K562 treated with DMSO at 1 percent for 12 hours (cell line): ENCODE measurements around the gene RAB39A. TPM values are rescaled to one million over a fixed set of nuclear protein-coding genes. Genes with fewer than 3 reads are reported as not detected.

Experiments
- total RNA-seq: library from RNA; unstranded; fragments of 300-600 nt; gene quantifications from 2 replicates; pipeline ENCODE4 v1.2.3, GENCODE V29; 2022; ENCODE audit not compliant: insufficient read depth

Gene RAB39A
- not detected in 2 replicates for total RNA-seq

DNA sequence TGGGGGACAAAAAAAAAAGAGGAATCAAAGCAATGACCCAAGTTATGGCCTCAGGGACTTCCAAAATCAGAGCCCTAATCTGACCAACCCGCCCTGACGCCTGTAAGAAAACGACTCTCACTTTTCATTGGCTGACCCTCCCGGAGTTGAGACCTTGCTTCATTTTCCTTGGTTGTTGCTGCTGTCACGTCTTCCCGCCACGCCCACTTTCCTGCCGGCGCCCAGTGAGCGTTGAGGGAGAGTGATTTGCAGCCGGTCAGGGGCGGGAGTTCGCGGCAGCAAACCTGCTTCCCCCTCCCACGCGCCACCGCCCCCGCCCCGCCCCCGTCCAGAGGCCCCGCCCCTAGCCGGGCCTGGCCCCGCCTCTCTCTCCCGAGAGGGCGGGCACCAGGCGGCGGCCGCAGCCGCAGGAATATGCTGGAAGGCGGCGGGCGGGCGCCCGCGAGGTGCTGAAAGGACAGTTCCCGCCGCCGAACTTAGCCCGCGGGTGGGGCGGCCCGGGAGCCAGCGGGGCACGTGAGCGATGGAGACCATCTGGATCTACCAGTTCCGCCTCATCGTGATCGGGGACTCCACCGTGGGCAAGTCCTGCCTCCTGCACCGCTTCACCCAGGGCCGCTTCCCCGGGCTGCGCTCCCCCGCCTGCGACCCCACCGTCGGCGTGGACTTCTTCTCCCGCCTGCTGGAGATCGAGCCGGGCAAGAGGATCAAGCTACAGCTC is at the start of gene RAB39A:
TSS of gene RAB39A (plus strand) at position 403 of the 721 bp plus-strand sequence. CDS start at position 524, 121 bp downstream.

DNA sequence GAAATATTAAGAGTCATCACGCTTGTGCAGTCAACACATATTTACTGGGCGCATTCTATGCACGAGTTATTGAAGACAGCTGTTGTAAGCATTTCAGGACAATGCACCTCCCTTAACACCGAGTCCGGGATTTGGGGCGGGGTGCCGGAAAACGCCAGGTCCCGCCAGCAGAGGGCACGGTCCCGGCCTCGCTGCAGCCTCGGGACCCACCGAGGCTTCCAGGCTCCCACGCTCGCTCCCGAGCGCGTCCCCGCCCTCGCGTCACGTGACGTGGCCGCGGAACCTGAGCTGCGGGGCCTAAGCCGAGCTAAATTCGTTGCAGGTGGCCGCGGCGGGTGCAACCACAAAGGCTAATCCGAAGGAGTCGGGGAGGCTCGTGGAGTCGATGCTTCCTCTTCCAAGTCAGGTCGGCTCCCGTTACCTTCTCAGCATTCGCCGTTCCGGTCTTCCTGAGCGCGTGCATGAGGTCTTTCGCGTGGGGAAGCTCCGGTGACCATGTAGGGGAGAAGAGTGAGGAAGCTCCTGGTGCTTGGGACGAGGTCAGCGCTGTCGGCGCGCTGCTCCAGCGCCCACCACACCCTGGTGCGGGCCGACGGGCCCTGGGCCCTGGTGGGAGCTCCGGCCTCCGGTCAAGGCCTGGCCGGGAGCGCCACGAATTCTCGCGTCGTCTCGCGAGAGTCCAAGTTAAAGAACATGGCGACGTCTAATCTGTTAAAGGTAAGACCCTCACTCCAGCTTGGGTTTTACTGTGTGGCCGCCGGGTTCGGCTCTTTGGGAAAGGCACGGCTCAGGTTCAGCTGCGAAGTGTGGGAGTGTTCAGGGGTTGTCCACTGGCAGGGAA is 80.6 kb downstream of the RAB39A start, which contains the start of gene CUL5:
TSS of gene CUL5 (plus strand) at position 243 of the 841 bp plus-strand sequence. CDS start at position 694, 451 bp downstream.

Other genes starting within 250 kb of the RAB39A start
- not detected in 2 replicates for gene SLN, start 216.4 kb upstream of the RAB39A start, total RNA-seq
- gene SLC35F2, start 69.7 kb upstream of the RAB39A start, total RNA-seq: 7.5 and 24.8 TPM in 2 replicates
- gene CUL5, start 80.5 kb downstream of the RAB39A start, total RNA-seq: 5.0 and 28.3 TPM in 2 replicates
- gene ACAT1, start 193.1 kb downstream of the RAB39A start, total RNA-seq: 34.5 and 48.6 TPM in 2 replicates